ENCODE measurements around the gene USP54.

GRCh38 chr10:73576890-73577591 is 14.1 kb downstream of the USP54 start:
- TF ChIP-seq CTCF (IDR thresholded peaks at IDR 0.05) (no peak), POLR2A (IDR thresholded peaks at IDR 0.05) (no peak), EP300 (IDR thresholded peaks at IDR 0.05) (no peak)

Data from ovary (tissue), 3 donors.